ENCODE measurements around the gene LHX4.

LHX4 gene

GRCh38 chr1:180287988-180288705, 58.1 kb downstream of the LHX4 start:
- Mint-ChIP-seq H3K27me3 (ENCODE audit: low read depth) (no peaks in the 10 kb centered on the region), H3K27ac (no peak overlapping the region), H3K4me1 (ENCODE audit: low read depth) (peaks cover 19% of the 10 kb centered on the region), H3K9me3 (peaks cover 7% of the 10 kb centered on the region), H3K36me3 (ENCODE audit: low read depth) (peaks cover 18% of the 10 kb centered on the region), H3K4me3 (no peak overlapping the region)

GRCh38 chr1:180288940-180289339, 58.9 kb downstream of the LHX4 start:
- Mint-ChIP-seq H3K36me3 (ENCODE audit: low read depth) (peaks cover 16% of the 10 kb centered on the region), H3K9me3 (peaks cover 7% of the 10 kb centered on the region), H3K27ac (no peak overlapping the region), H3K4me3 (no peak overlapping the region), H3K4me1 (ENCODE audit: low read depth) (peaks cover 19% of the 10 kb centered on the region), H3K27me3 (ENCODE audit: low read depth) (no peaks in the 10 kb centered on the region)

- Mint-ChIP-seq H3K4me3 (no peak overlapping the region), H3K9me3 (peaks cover 7% of the 10 kb centered on the region), H3K27ac (no peak overlapping the region), H3K4me1 (ENCODE audit: low read depth) (peaks cover 19% of the 10 kb centered on the region), H3K27me3 (ENCODE audit: low read depth) (no peaks in the 10 kb centered on the region), H3K36me3 (ENCODE audit: low read depth) (peaks cover 19% of the 10 kb centered on the region)
Measured at GRCh38 chr1:180290265-180291001, 60.4 kb downstream of the LHX4 start.

- H3K27ac Mint-ChIP-seq = no peak overlapping the region
- peaks cover 7% of the 10 kb centered on the region for H3K9me3 Mint-ChIP-seq
- H3K4me1 Mint-ChIP-seq (ENCODE audit: low read depth) = peaks cover 20% of the 10 kb centered on the region
- H3K27me3 Mint-ChIP-seq (ENCODE audit: low read depth) = no peaks in the 10 kb centered on the region
- peaks cover 19% of the 10 kb centered on the region for H3K36me3 Mint-ChIP-seq (ENCODE audit: low read depth)
- H3K4me3 Mint-ChIP-seq = no peak overlapping the region
Measured at GRCh38 chr1:180291004-180291403, 60.9 kb downstream of the LHX4 start.

GRCh38 chr1:180294711-180295110, 64.6 kb downstream of the LHX4 start:
- peaks cover 7% of the 10 kb centered on the region for H3K9me3 Mint-ChIP-seq
- H3K36me3 Mint-ChIP-seq (ENCODE audit: low read depth) = peaks cover 16% of the 10 kb centered on the region
- H3K27me3 Mint-ChIP-seq (ENCODE audit: low read depth) = no peaks in the 10 kb centered on the region
- H3K27ac Mint-ChIP-seq = no peak overlapping the region
- H3K4me1 Mint-ChIP-seq (ENCODE audit: low read depth) = peaks cover 20% of the 10 kb centered on the region
- H3K4me3 Mint-ChIP-seq = no peak overlapping the region

- H3K4me1 Mint-ChIP-seq (ENCODE audit: low read depth) = peaks cover 12% of the 10 kb centered on the region
- no peak overlapping the region for H3K4me3 Mint-ChIP-seq
- H3K27me3 Mint-ChIP-seq (ENCODE audit: low read depth) = no peaks in the 10 kb centered on the region
- H3K9me3 Mint-ChIP-seq = peaks cover 7% of the 10 kb centered on the region
- H3K36me3 Mint-ChIP-seq (ENCODE audit: low read depth) = peaks cover 12% of the 10 kb centered on the region
- H3K27ac Mint-ChIP-seq = no peak overlapping the region
Measured at GRCh38 chr1:180295999-180296398, 65.9 kb downstream of the LHX4 start.

GRCh38 chr1:180299479-180300221, 69.6 kb downstream of the LHX4 start:
- H3K4me1 Mint-ChIP-seq (ENCODE audit: low read depth) = peaks cover 8% of the 10 kb centered on the region
- no peak overlapping the region for H3K4me3 Mint-ChIP-seq
- no peaks in the 10 kb centered on the region for H3K27me3 Mint-ChIP-seq (ENCODE audit: low read depth)
- H3K36me3 Mint-ChIP-seq (ENCODE audit: low read depth) = peaks cover 4% of the 10 kb centered on the region
- H3K9me3 Mint-ChIP-seq = no peaks in the 10 kb centered on the region
- no peak overlapping the region for H3K27ac Mint-ChIP-seq

GRCh38 chr1:180301135-180301742, 71.2 kb downstream of the LHX4 start:
- H3K27ac Mint-ChIP-seq = no peak overlapping the region
- no peaks in the 10 kb centered on the region for H3K9me3 Mint-ChIP-seq

GRCh38 chr1:180309338-180309737, 79.3 kb downstream of the LHX4 start:
- no peaks in the 10 kb centered on the region for H3K27me3 Mint-ChIP-seq (ENCODE audit: low read depth)
- H3K4me1 Mint-ChIP-seq (ENCODE audit: low read depth) = no peaks in the 10 kb centered on the region
- H3K36me3 Mint-ChIP-seq (ENCODE audit: low read depth) = peaks cover 11% of the 10 kb centered on the region
- H3K9me3 Mint-ChIP-seq = peaks cover 10% of the 10 kb centered on the region
- H3K27ac Mint-ChIP-seq = no peak overlapping the region
- H3K4me3 Mint-ChIP-seq = no peak overlapping the region

More at GRCh38 chr1:180301135-180301742, 71.2 kb downstream of the LHX4 start:
- peaks cover 5% of the 10 kb centered on the region for H3K4me1 Mint-ChIP-seq (ENCODE audit: low read depth)
- H3K27me3 Mint-ChIP-seq (ENCODE audit: low read depth) = no peaks in the 10 kb centered on the region
- H3K4me3 Mint-ChIP-seq = no peak overlapping the region
- peaks cover 2% of the 10 kb centered on the region for H3K36me3 Mint-ChIP-seq (ENCODE audit: low read depth)

GRCh38 chr1:180310095-180310494, 80.0 kb downstream of the LHX4 start:
- Mint-ChIP-seq H3K4me1 (ENCODE audit: low read depth) (no peaks in the 10 kb centered on the region), H3K9me3 (peaks cover 10% of the 10 kb centered on the region), H3K27me3 (ENCODE audit: low read depth) (no peaks in the 10 kb centered on the region), H3K27ac (no peak overlapping the region), H3K36me3 (ENCODE audit: low read depth) (peaks cover 11% of the 10 kb centered on the region), H3K4me3 (no peak overlapping the region)

GRCh38 chr1:180311011-180311730, 81.1 kb downstream of the LHX4 start:
- peaks cover 11% of the 10 kb centered on the region for H3K36me3 Mint-ChIP-seq (ENCODE audit: low read depth)

GRCh38 chr1:180312926-180313325, 82.9 kb downstream of the LHX4 start:
- no peaks in the 10 kb centered on the region for H3K4me1 Mint-ChIP-seq (ENCODE audit: low read depth)
- H3K27ac Mint-ChIP-seq = no peak overlapping the region
- H3K27me3 Mint-ChIP-seq (ENCODE audit: low read depth) = no peaks in the 10 kb centered on the region
- H3K4me3 Mint-ChIP-seq = no peak overlapping the region
- H3K36me3 Mint-ChIP-seq (ENCODE audit: low read depth) = peaks cover 7% of the 10 kb centered on the region
- no peaks in the 10 kb centered on the region for H3K9me3 Mint-ChIP-seq

More at GRCh38 chr1:180311011-180311730, 81.1 kb downstream of the LHX4 start:
- Mint-ChIP-seq H3K9me3 (peaks cover 10% of the 10 kb centered on the region), H3K4me1 (ENCODE audit: low read depth) (no peaks in the 10 kb centered on the region), H3K4me3 (no peak overlapping the region), H3K27me3 (ENCODE audit: low read depth) (no peaks in the 10 kb centered on the region), H3K27ac (no peak overlapping the region)

- peaks cover 20% of the 10 kb centered on the region for H3K9me3 Mint-ChIP-seq
- no peaks in the 10 kb centered on the region for H3K27me3 Mint-ChIP-seq (ENCODE audit: low read depth)
- peaks cover 3% of the 10 kb centered on the region for H3K36me3 Mint-ChIP-seq (ENCODE audit: low read depth)
- no peak overlapping the region for H3K4me3 Mint-ChIP-seq
- no peaks in the 10 kb centered on the region for H3K4me1 Mint-ChIP-seq (ENCODE audit: low read depth)
- H3K27ac Mint-ChIP-seq = no peak overlapping the region
Measured at GRCh38 chr1:180327089-180327488, 97.0 kb downstream of the LHX4 start.

Measured in T-helper 1 cell treated with Interleukin-12 subunit alpha and Interleukin-12 subunit beta and Interleukin-4 antibody, amounts not matched to agents 30 μg/mL and 1 μg/mL, for 36 hours (primary cell).